ENCODE data around the gene KRT23. TPM values are rescaled to one million over a fixed set of nuclear protein-coding genes. Genes with fewer than 3 reads are reported as not detected.
A peak's percentile ranks its signal among the peaks of the same experiment; 100 is the strongest.

Gene KRT23
- total RNA-seq, 1 experiment from 2014 or later = not detected

- Mint-ChIP-seq H3K4me3 (ENCODE audit: unreplicated experiment) (no peak overlapping the region), H3K9me3 (ENCODE audit: unreplicated experiment) (no peaks in the 10 kb centered on the region), H3K27me3 (ENCODE audit: insufficient read depth, unreplicated experiment) (no peaks in the 10 kb centered on the region), H3K27ac (ENCODE audit: low read depth, unreplicated experiment) (peak overlapping the region; percentile 98), H3K36me3 (ENCODE audit: insufficient read depth, unreplicated experiment) (no peaks in the 10 kb centered on the region), H3K4me1 (ENCODE audit: insufficient read depth, unreplicated experiment) (peaks cover 16% of the 10 kb centered on the region)
- POLR2A ChIA-PET = interaction anchor here (0.6 to 3.0 kb wide), 8 partner anchors 37 to 766 kb away, joined by 3 to 12 read pairs (median 3); no protein-coding TSS in a partner anchor
- BruUV-seq (replicated peaks) = no TSS peak
- DNase-seq (ENCODE audit: unreplicated experiment) = peak; percentile 87
- TF ChIP-seq, protein P1, sequence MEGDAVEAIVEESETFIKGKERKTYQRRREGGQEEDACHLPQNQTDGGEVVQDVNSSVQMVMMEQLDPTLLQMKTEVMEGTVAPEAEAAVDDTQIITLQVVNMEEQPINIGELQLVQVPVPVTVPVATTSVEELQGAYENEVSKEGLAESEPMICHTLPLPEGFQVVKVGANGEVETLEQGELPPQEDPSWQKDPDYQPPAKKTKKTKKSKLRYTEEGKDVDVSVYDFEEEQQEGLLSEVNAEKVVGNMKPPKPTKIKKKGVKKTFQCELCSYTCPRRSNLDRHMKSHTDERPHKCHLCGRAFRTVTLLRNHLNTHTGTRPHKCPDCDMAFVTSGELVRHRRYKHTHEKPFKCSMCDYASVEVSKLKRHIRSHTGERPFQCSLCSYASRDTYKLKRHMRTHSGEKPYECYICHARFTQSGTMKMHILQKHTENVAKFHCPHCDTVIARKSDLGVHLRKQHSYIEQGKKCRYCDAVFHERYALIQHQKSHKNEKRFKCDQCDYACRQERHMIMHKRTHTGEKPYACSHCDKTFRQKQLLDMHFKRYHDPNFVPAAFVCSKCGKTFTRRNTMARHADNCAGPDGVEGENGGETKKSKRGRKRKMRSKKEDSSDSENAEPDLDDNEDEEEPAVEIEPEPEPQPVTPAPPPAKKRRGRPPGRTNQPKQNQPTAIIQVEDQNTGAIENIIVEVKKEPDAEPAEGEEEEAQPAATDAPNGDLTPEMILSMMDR (IDR thresholded peaks at IDR 0.05; ENCODE audit: unreplicated experiment) = no peak
- intact Hi-C loops (cut with micrococcal nuclease) = loop anchor here (10.0 kb wide), 1 partner anchor 150 kb away; the partner anchor contains the start of genes KRTAP2-3 and KRTAP2-4
- CTCF ChIA-PET = interaction anchor here (0.7 to 4.3 kb wide), 5 partner anchors 58 to 752 kb away, joined by 3 to 27 read pairs (median 5); no protein-coding TSS in a partner anchor
Observed at GRCh38 chr17:40915199-40915661, 22.2 kb downstream of the KRT23 start.

- CTCF ChIA-PET = interaction anchor here (0.6 to 4.3 kb wide), 5 partner anchors 57 to 734 kb away, joined by 3 to 27 read pairs (median 5); no protein-coding TSS in a partner anchor
- no peaks in the 10 kb centered on the region for H3K36me3 Mint-ChIP-seq (ENCODE audit: insufficient read depth, unreplicated experiment)
- no peaks in the 10 kb centered on the region for H3K27me3 Mint-ChIP-seq (ENCODE audit: insufficient read depth, unreplicated experiment)
Observed at GRCh38 chr17:40914075-40914855, 23.2 kb downstream of the KRT23 start.

DNA sequence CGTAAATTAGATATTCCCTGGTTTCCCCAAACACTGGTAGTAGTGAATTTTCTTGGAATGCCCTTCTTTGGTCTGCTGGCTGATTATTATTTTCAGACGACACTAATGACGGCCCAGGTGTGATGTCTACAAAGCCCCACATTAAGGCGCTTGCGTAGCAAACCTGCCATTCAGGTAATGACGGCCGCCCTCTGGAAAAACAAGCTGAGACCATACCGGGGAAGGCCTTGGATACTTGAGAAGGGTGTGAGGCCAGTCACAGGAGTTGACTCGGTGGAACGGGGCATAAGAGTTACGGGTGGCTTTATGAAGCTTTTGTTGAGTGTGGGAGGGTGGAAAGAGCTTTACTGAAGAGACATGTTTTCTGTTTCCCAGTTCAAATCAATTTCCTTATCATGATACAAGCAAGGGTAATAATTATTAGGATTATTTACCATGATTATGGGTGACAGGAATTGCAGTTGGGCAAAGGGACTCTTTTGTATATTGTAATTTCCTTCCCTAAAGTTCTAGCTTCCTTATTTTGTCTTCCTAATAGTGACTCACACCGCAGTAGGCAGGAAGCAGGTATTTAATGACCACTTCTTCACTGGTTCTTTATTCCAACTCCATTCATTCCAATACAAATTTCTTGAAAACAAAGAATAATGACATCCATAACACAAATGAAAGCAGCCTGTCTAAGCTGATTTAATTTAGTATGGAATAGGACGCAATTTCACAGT is 24.8 kb downstream of the KRT23 start:
- no peaks in the 10 kb centered on the region for H3K36me3 Mint-ChIP-seq (ENCODE audit: insufficient read depth, unreplicated experiment)
- POLR2A ChIA-PET = interaction anchor here (0.8 to 3.0 kb wide), 3 partner anchors 410 to 738 kb away, joined by 3 to 12 read pairs (median 3); no protein-coding TSS in a partner anchor
- intact Hi-C loops (cut with micrococcal nuclease) = loop anchor here (10.0 kb wide), 1 partner anchor 152 kb away; the partner anchor contains the start of genes KRTAP2-3 and KRTAP2-4

More at GRCh38 chr17:40914075-40914855, 23.2 kb downstream of the KRT23 start:
- Mint-ChIP-seq H3K9me3 (ENCODE audit: unreplicated experiment) (no peaks in the 10 kb centered on the region), H3K4me3 (ENCODE audit: unreplicated experiment) (no peak overlapping the region), H3K27ac (ENCODE audit: low read depth, unreplicated experiment) (no peak overlapping the region), H3K4me1 (ENCODE audit: insufficient read depth, unreplicated experiment) (peaks cover 23% of the 10 kb centered on the region)
- POLR2A ChIA-PET = interaction anchor here (0.6 to 3.0 kb wide), 3 partner anchors 41 to 634 kb away, joined by 3 to 12 read pairs (median 4); no protein-coding TSS in a partner anchor
- no peak for DNase-seq (ENCODE audit: unreplicated experiment)
- intact Hi-C loops (cut with micrococcal nuclease) = loop anchor here (10.0 kb wide), 1 partner anchor 151 kb away; the partner anchor contains the start of genes KRTAP2-3 and KRTAP2-4
- BruUV-seq (replicated peaks) = no TSS peak
- TF ChIP-seq, protein P1 (IDR thresholded peaks at IDR 0.05; ENCODE audit: unreplicated experiment) = no peak

More for the DNA sequence above, 24.8 kb downstream of the KRT23 start:
- no peak for DNase-seq (ENCODE audit: unreplicated experiment)
- Mint-ChIP-seq H3K27ac (ENCODE audit: low read depth, unreplicated experiment) (no peak overlapping the region), H3K4me1 (ENCODE audit: insufficient read depth, unreplicated experiment) (peaks cover 23% of the 10 kb centered on the region), H3K4me3 (ENCODE audit: unreplicated experiment) (no peak overlapping the region), H3K9me3 (ENCODE audit: unreplicated experiment) (no peaks in the 10 kb centered on the region), H3K27me3 (ENCODE audit: insufficient read depth, unreplicated experiment) (no peaks in the 10 kb centered on the region)
- CTCF ChIA-PET = interaction anchor here (0.5 to 4.3 kb wide), 11 partner anchors 103 to 776 kb away, joined by 3 to 27 read pairs (median 3); no protein-coding TSS in a partner anchor
- BruUV-seq (replicated peaks) = no TSS peak
- TF ChIP-seq, protein P1 (IDR thresholded peaks at IDR 0.05; ENCODE audit: unreplicated experiment) = no peak

Measured in MCF 10A (cell line).